HEK293T (cell line): Measurements from ENCODE around the gene RGS9BP.

Experiments
- BHLHE40 ChIP-seq: fragments of 450-650 bp; IDR thresholded peaks from 2 replicates; pipeline ENCODE4 v1.6.1; 2016; ENCODE audit warnings: mild to moderate bottlenecking, moderate library complexity, borderline replicate concordance
- FOXA1 ChIP-seq: fragments of 450-650 bp; IDR thresholded peaks from 2 replicates; pipeline ENCODE4 v1.6.1; 2016; ENCODE audit warnings: mild to moderate bottlenecking
- FOXK2 ChIP-seq: fragments of 450-650 bp; IDR thresholded peaks from 2 replicates; pipeline ENCODE4 v1.6.1; 2016; ENCODE audit warnings: mild to moderate bottlenecking
- HDGF ChIP-seq: fragments of 450-650 bp; IDR thresholded peaks from 2 replicates; pipeline ENCODE4 v1.6.1; 2017; ENCODE audit warnings: antibody characterized with exemption, borderline replicate concordance
- L3MBTL2 ChIP-seq: fragments of 450-650 bp; conservative IDR thresholded peaks from 2 replicates; pipeline ENCODE4 v1.6.1; 2016; ENCODE audit warnings: mild to moderate bottlenecking
- LEF1 ChIP-seq: fragments of 450-650 bp; IDR thresholded peaks from 2 replicates; pipeline ENCODE4 v1.6.1; 2017; ENCODE audit warnings: mild to moderate bottlenecking, borderline replicate concordance
- TARDBP ChIP-seq: fragments of 450-650 bp; IDR thresholded peaks from 2 replicates; pipeline ENCODE4 v1.6.1; 2016
- ZNF384 ChIP-seq: fragments of 450-650 bp; IDR thresholded peaks from 2 replicates; pipeline ENCODE4 v1.6.1; 2016

DNA sequence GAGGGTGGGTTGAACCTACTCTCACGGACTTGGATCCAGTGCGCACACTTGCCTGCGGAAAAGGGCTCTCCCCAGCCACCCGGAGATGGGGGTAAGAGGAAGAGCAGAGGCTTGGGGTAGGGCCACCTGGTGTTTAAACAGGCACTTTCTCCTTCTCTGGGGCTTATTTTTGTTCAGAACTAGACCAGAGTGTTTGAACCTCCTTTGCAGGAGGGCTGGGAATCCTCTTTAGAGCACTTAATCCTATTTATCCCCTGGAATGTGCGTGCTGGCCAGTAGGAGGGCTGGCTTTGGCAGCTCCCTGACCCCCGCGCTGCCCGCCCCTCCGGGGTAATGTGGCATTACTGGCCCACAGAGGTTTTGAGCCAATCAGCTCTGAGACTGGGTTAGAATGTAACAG, 2.0 kb downstream of the RGS9BP start:
- TF ChIP-seq LEF1 (no peak), ZNF384 (no peak), BHLHE40 (no peak), TARDBP (no peak), FOXA1 (no peak), HDGF (no peak), FOXK2 (no peak), L3MBTL2 (no peak)
